GM19467 (cell line): ENCODE data around the gene MYH2.
"Not testable (repeated sequence)": the region's sequence is repeated elsewhere in the genome, so short reads cannot be mapped to it uniquely, and the experiment has no call there.

Experiments used
- ATAC-seq: cut with Tn5 transposase; IDR thresholded peaks from one replicate; pipeline ENCODE4 v1.9.1; 2021; ENCODE audit warnings: mild to moderate bottlenecking, moderate library complexity; ENCODE audit not compliant: unreplicated experiment

Gene MYH2

GRCh38 chr17:10549096-10549842, at the start of gene MYH2:
TSS of gene MYH2 (minus strand) at chr17:10549658. CDS start at chr17:10547920, 1,738 bp downstream.
- ATAC-seq: no peak

DNA sequence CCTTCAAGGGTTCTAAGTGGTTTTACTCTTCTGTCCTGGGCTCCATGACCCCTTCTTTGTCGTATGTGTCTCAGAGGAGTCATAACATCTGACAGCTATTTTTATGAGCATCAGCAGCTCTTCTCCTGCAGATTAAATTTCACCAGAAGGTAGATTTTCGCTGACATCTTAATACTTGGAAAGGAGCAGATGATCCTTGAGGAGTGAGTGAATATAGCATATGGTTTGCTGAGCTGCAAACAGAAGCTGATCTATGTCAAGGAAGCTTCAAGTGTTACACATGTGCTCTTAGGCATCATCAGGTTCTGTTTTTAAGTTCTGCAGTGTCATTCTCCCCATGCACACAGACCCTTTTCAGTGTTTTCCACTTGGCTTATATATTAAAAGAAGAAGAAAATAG, 49.2 kb upstream of the MYH2 start:
- no peak for ATAC-seq

DNA sequence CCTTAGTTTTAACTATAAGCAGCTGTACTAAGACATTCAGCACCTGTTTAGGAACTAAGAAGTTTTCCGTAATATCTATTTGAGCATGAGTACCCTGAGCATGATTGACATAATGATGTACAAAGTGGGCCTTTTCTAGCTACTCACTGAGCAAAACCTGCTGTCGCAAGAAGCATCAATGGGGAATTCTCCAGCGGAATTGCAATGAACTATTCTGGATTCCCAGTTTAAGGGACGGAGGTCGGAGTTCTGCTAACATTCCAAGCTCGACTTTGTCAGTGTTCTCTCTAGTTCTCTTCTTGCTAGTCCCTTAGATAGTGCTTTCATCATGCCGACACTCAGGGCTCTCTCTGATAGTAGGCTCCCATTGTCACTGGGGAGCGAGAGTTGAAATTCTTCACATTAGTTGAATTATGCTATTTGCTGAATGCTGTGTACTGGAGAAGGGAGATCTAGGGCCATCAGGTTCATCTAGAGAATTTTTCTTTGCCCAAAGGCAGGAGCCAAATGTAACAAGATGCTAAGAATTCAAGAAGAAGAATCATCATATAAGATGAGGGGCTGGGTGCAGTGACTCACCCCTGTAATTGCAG, 40.2 kb upstream of the MYH2 start:
- ATAC-seq: no peak

DNA sequence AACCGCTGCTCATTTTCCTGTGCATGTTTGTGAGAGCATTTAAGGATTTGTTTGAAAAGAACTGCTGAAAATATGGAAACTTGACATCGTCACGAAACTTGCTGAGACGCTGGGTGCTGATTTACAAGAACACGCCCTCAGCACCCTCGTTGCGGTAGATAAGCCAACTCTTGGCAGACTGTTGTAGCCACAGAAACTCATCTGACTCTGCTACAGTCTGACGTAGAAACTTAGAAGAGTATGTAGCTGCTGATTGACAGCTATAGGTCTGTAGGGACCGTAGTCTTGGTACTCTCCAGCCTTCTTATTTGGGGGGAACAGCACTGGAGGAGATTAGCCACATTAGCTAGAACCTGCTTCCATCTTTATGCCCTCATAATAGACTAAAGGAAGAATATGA, 36.1 kb upstream of the MYH2 start:
- no peak for ATAC-seq

GRCh38 chr17:10583834-10584233, 34.4 kb upstream of the MYH2 start:
- ATAC-seq: no peak

DNA sequence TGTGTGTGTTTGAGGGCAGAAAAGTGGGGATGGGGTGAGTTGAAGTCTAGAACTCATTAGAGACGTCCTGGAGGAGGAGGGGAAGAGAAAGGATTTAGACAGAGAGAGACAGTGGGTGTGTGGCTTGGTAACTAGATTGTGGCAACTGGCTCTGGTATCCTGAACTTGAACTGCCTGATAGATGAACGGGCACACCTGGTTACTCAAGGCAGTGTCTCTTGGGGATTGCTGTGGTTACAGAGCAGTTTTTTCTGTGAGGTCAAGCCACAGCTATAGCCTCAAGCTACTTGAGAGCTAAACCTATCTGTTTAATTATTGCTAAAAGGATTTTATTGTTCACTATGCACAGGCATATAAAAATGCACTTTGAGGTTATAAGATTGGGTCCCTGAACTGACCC, 29.8 kb upstream of the MYH2 start:
- no peak for ATAC-seq

DNA sequence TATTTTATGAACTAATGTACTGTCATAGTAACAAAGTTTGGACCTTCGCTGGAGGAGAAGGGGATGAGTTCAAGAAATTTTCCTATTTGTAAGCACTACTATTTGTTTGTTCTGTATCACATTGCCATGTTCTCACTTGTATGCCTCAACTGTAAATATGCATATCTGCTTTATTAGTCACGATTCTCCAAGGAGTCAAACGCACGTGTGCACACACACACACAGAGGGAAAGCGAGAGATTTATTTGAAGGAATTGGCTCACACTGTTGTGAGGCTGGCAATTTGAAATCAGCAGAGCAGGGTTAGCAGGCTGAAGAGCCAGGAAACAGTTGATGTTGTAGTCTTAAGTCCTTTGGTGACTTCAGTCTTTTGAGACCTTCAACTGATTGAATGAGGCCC, 24.9 kb upstream of the MYH2 start:
- ATAC-seq: no peak

GRCh38 chr17:10563991-10564660, 14.7 kb upstream of the MYH2 start:
- no peak for ATAC-seq

DNA sequence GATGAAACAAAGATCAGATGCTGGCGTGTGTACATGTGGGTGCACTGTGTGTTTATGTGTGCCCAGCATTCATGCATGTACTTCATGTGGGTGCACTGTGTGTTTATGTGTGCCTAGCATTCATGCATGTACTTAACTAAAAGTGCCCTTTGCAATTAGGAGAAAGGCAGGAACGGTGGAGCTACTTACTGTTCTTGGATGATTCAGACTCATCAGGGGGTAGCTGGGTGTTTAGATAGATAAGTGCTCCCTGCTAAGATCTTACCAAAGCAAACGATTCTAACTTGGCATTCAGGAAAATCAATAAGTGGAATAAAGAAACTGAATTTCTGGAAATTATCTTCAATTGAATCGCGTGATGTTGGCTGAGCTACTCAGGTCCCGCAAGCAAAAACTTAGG, 8.6 kb upstream of the MYH2 start:
- no peak for ATAC-seq

DNA sequence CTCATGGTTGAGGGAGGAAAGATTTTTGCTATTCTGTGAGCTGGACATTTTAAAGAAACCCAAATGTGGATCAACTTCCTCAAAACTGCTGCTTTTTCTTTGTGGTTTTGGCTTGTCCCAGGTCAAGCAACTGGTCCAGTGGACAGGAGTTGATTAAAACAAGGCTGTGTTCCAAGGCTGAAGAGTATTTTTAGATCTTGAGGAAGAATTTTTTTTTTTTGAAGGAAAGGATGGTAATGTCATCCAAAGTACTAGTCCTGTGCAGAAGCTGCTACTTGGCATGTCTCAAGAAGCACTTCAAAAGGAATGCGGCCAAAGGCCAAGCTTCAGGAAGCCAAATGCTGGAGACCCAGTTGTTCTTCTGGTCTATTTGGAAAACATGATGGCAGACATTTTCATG, 8.0 kb upstream of the MYH2 start:
- no peak for ATAC-seq

GRCh38 chr17:10556301-10557005, 7.0 kb upstream of the MYH2 start:
- no peak for ATAC-seq

DNA sequence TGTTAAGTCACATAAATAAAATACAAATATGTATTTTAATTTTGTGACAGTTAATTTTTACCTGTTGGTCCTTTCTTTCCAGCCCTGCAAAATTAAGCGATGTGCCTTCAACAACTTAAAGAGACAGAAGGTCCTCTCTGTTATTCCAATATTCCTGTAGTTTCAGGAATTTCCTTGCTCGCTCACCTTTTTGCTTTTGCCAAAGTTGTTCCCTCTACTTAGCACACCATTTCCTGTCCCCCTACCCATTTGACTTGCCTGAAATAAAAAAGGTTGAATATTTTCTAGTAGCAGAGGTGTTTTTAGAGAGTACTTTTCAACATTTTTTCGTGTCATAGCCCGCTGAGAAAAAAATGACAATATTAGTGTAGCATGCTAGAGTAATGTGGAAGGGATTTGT, 556 bp upstream of the MYH2 start:
- ATAC-seq: no peak

- ATAC-seq: no peak
Observed at GRCh38 chr17:10547351-10547750, 2.1 kb downstream of the MYH2 start.

GRCh38 chr17:10543486-10543885, 6.0 kb downstream of the MYH2 start:
- ATAC-seq: not testable (repeated sequence)

DNA sequence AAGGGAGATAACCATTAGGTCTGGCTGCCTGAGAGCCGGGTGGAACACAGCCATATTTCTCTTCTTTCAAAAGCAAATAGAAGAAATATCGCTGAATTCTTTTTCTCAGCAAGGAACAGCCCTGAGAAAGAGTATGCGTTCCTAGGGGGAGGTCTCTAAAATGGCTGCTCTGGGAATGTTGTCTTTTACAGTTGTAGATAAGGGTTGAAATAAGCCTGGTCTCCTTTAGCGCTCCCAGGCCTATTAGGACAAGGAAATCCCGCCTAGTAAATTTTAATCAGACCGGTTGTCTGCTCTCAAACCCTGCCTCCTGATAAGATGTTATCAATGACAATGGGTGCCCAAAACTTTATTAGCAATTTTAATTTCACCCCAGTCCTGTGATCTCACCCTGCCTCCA, 8.3 kb downstream of the MYH2 start:
- ATAC-seq: not testable (repeated sequence)

GRCh38 chr17:10532026-10532425, 17.4 kb downstream of the MYH2 start:
- no peak for ATAC-seq

DNA sequence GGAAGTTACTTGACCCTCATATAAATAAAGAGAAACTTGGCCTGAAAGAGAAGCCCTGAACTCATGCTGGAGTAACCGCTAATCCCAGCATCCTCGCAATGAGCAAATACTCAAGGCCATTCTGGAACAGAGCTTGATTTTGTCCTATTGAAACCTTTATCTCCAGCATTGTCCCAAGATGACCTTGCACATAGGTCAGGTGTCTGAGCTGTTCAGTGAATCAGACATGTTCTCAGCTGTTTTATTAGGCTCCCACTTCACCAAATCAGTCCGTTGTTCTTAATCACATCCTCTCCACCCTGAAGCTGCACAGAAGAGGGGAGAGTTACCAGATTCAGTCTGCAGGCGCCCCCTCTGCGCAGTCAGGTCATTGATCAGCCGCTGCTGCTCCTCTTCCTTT, 22.0 kb downstream of the MYH2 start:
- no peak for ATAC-seq

GRCh38 chr17:10526517-10526916, 22.9 kb downstream of the MYH2 start:
- ATAC-seq: no peak

- no peak for ATAC-seq
Observed at GRCh38 chr17:10523064-10523463, 26.4 kb downstream of the MYH2 start.

- no peak for ATAC-seq
Observed at GRCh38 chr17:10521949-10522348, 27.5 kb downstream of the MYH2 start.

DNA sequence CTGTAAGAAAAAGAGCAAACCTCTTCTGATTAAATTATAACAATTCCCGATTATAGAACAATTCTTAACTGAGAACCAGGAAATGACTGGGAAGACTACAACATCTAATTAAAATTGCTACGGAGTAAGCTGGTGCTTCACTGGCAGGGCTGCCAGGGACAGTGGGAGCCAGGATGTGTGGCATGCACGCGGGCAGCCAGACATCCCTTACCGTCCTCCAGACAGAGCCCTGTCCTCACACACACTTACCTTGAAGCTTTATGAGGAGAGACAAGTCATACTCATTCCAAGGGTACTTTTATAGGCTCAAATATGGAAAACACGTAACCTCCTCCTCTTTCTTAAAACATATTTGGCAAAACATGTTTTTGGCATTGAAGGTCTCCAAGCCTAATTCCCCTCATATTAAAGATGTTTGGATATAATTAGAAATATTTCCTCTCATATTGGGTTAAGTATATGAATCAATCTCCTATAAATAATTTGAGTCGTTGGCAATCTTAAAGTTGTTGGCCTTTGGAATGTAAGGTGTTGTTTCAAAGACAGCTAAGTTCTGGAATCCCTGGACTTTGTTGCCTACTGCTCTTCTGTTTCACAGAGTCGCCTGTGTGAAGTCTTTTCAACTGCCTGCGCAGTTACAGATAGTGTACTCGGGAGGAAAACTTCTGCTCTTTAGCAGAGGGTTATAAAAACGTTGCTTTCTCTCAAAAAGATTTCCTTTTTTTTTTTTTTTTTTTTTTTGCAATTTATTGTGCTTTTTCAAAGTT, 31.0 kb downstream of the MYH2 start, which contains the start of gene MYH1:
Gene MYH1 (minus strand): TSS at position 272 of the 767 bp plus-strand sequence. CDS start 1,900 bp downstream, outside the sequence.
- no peak for ATAC-seq
